Central memory CD4-positive, alpha-beta T cell (primary cell): Measurements from ENCODE around the gene RPGRIP1.
"Not testable (repeated sequence)": the region's sequence is repeated elsewhere in the genome, so short reads cannot be mapped to it uniquely, and the experiment has no call there.

Experiments
- DNase-seq: peaks from one replicate; pipeline ENCODE4 v3.0.0; 2022

The RPGRIP1 gene

GRCh38 chr14:21258889-21259787 is 20.7 kb upstream of the RPGRIP1 start:
- no peak for DNase-seq

- DNase-seq, result no peak
Observed at GRCh38 chr14:21261824-21262223, 18.1 kb upstream of the RPGRIP1 start.

- DNase-seq, result no peak
Observed at GRCh38 chr14:21262410-21262809, 17.5 kb upstream of the RPGRIP1 start.

- DNase-seq, result no peak
Observed at GRCh38 chr14:21263284-21264024, 16.4 kb upstream of the RPGRIP1 start.

- DNase-seq, result peak; percentile 53
Observed at GRCh38 chr14:21264025-21264801, 15.7 kb upstream of the RPGRIP1 start.

- no peak for DNase-seq
Observed at GRCh38 chr14:21267431-21267845, 12.4 kb upstream of the RPGRIP1 start.

GRCh38 chr14:21267886-21268616 is 11.8 kb upstream of the RPGRIP1 start:
- DNase-seq, result peak; percentile 36

GRCh38 chr14:21268617-21269251 is 11.1 kb upstream of the RPGRIP1 start:
- peak; percentile 44 for DNase-seq

- DNase-seq, result peak; percentile 100
Observed at GRCh38 chr14:21269252-21270046, 10.4 kb upstream of the RPGRIP1 start, which contains the start of gene HNRNPC. Gene HNRNPC (minus strand): TSS chr14:21269442. CDS start chr14:21234193, 35,249 bp downstream.

- not testable (repeated sequence) for DNase-seq
Observed at GRCh38 chr14:21272661-21273060, 7.2 kb upstream of the RPGRIP1 start.

- no peak for DNase-seq
Observed at GRCh38 chr14:21275261-21275858, 4.5 kb upstream of the RPGRIP1 start.

GRCh38 chr14:21278632-21279031 is 1.3 kb upstream of the RPGRIP1 start:
- no peak for DNase-seq

GRCh38 chr14:21281917-21282316 is 2.0 kb downstream of the RPGRIP1 start:
- DNase-seq, result not testable (repeated sequence)

- DNase-seq, result not testable (repeated sequence)
Observed at GRCh38 chr14:21286516-21286915, 6.6 kb downstream of the RPGRIP1 start.

- no peak for DNase-seq
Observed at GRCh38 chr14:21287168-21287567, 7.3 kb downstream of the RPGRIP1 start.

GRCh38 chr14:21294026-21294425 is 14.1 kb downstream of the RPGRIP1 start:
- not testable (repeated sequence) for DNase-seq

- DNase-seq, result no peak
Observed at GRCh38 chr14:21298358-21298757, 18.5 kb downstream of the RPGRIP1 start.

- DNase-seq, result no peak
Observed at GRCh38 chr14:21299562-21300130, 19.8 kb downstream of the RPGRIP1 start.

- DNase-seq, result no peak
Observed at GRCh38 chr14:21300892-21301291, 21.0 kb downstream of the RPGRIP1 start.
